Activated T-cell treated with anti-CD3 and anti-CD28 coated beads, Interleukin-2, amount 50 U/mL, for 72 hours (primary cell): Measurements from ENCODE around the gene PKP3. TPM values are rescaled to one million over a fixed set of nuclear protein-coding genes. Genes with fewer than 3 reads are reported as not detected.

ENCODE experiments used
- ATAC-seq, 2 donors: fragments of 150-1000 bp; cut with Tn5 transposase; replicated peaks in 1 of 2; 2 replicates each; pipeline ENCODE4 v1.10.0; 2021; ENCODE audit warnings: moderate library complexity in 2 of 2, mild to moderate bottlenecking in 1 of 2
- DNase-seq, 2 donors: peaks; one replicate each; pipeline ENCODE4 v3.0.0; 2021 to 2022; ENCODE audit warnings: mixed read lengths in 1 of 2
- H3K27ac Mint-ChIP-seq: one replicate; pipeline ENCODE4 v1.8.0; 2022; ENCODE audit warnings: mild to moderate bottlenecking, moderate library complexity, mixed read lengths
- H3K27me3 Mint-ChIP-seq: one replicate; pipeline ENCODE4 v1.8.0; 2022; ENCODE audit warnings: low read depth, mixed read lengths
- H3K36me3 Mint-ChIP-seq, 2 donors: one replicate each; pipeline ENCODE4 v1.8.0; 2022; ENCODE audit warnings: mixed read lengths in 2 of 2, mild to moderate bottlenecking in 1 of 2; ENCODE audit not compliant: insufficient read depth in 2 of 2
- H3K4me1 Mint-ChIP-seq: one replicate; pipeline ENCODE4 v1.8.0; 2022; ENCODE audit warnings: low read depth, mixed read lengths
- H3K4me3 Mint-ChIP-seq, 2 donors: one replicate each; pipeline ENCODE4 v1.8.0; 2022; ENCODE audit warnings: mild to moderate bottlenecking in 2 of 2, mixed read lengths in 2 of 2, moderate library complexity in 2 of 2
- H3K9me3 Mint-ChIP-seq, 2 donors: one replicate each; pipeline ENCODE4 v1.8.0; 2022; ENCODE audit warnings: mixed read lengths in 2 of 2
- total RNA-seq, 2 donors: library from RNA; stranded (reverse); gene quantifications; one replicate each; pipeline ENCODE4 v1.2.3, GENCODE V29; 2022

PKP3 gene
- total RNA-seq, 2 donors from 2014 or later: 0.16 to 1.2 TPM

GRCh38 chr11:441418-442274, 47.6 kb downstream of the PKP3 start, which contains the start of gene ANO9:
Gene ANO9 (minus strand): TSS chr11:442011. CDS start chr11:441926, 85 bp downstream.
- no peaks in the 10 kb centered on the region for H3K36me3 Mint-ChIP-seq
- peak within 1 kb of the TSS; percentile 45 to 70 for H3K4me3 Mint-ChIP-seq
- H3K4me1 Mint-ChIP-seq: peaks cover 16% of the 10 kb centered on the region
- H3K27ac Mint-ChIP-seq: no peak within 1 kb of the TSS
- ATAC-seq (peak; percentile 90 to 97), DNase-seq (peak; percentile 73 to 77)
- no peaks in the 10 kb centered on the region for H3K9me3 Mint-ChIP-seq
- H3K27me3 Mint-ChIP-seq: no peaks in the 10 kb centered on the region

- Mint-ChIP-seq H3K36me3 (no peaks in the 10 kb centered on the region), H3K9me3 (no peaks in the 10 kb centered on the region), H3K27ac (no peak overlapping the region), H3K4me3 (no peak overlapping the region), H3K27me3 (no peaks in the 10 kb centered on the region), H3K4me1 (peaks cover 12% of the 10 kb centered on the region)
- ATAC-seq (no peak), DNase-seq (no peak)
Observed at GRCh38 chr11:442611-443081, 48.6 kb downstream of the PKP3 start.

GRCh38 chr11:443542-444199, 49.7 kb downstream of the PKP3 start:
- Mint-ChIP-seq H3K27ac (no peak overlapping the region), H3K27me3 (no peaks in the 10 kb centered on the region), H3K4me1 (peaks cover 14% of the 10 kb centered on the region), H3K36me3 (no peaks in the 10 kb centered on the region), H3K9me3 (no peaks in the 10 kb centered on the region), H3K4me3 (no peak overlapping the region)
- DNase-seq (no peak), ATAC-seq (no peak)

- ATAC-seq (no peak), DNase-seq (no peak)
- Mint-ChIP-seq H3K4me1 (peaks cover 23% of the 10 kb centered on the region), H3K36me3 (no peaks in the 10 kb centered on the region), H3K9me3 (no peaks in the 10 kb centered on the region), H3K27ac (no peak overlapping the region), H3K4me3 (no peak overlapping the region), H3K27me3 (no peaks in the 10 kb centered on the region)
Observed at GRCh38 chr11:444396-445144, 50.6 kb downstream of the PKP3 start.

GRCh38 chr11:445765-446588, 52.0 kb downstream of the PKP3 start:
- Mint-ChIP-seq H3K27me3 (no peaks in the 10 kb centered on the region), H3K9me3 (no peaks in the 10 kb centered on the region), H3K36me3 (peaks cover 2% of the 10 kb centered on the region in 2 donors), H3K4me3 (no peak overlapping the region), H3K4me1 (peaks cover 21% of the 10 kb centered on the region), H3K27ac (no peak overlapping the region)
- ATAC-seq (no peak), DNase-seq (no peak)

GRCh38 chr11:446891-447290, 52.9 kb downstream of the PKP3 start:
- no peak overlapping the region for H3K4me3 Mint-ChIP-seq
- DNase-seq (no peak), ATAC-seq (no peak)
- H3K27ac Mint-ChIP-seq: no peak overlapping the region
- peaks cover 2 to 3% of the 10 kb centered on the region in 2 donors for H3K36me3 Mint-ChIP-seq
- H3K4me1 Mint-ChIP-seq: peaks cover 26% of the 10 kb centered on the region
- no peaks in the 10 kb centered on the region for H3K9me3 Mint-ChIP-seq
- H3K27me3 Mint-ChIP-seq: no peaks in the 10 kb centered on the region

GRCh38 chr11:447923-448731, 54.1 kb downstream of the PKP3 start:
- peak overlapping the region; percentile 88 for H3K27ac Mint-ChIP-seq
- peak overlapping the region; percentile 90 to 96 for H3K4me3 Mint-ChIP-seq

GRCh38 chr11:449889-450808, 56.1 kb downstream of the PKP3 start, which contains the start of gene PTDSS2:
Gene PTDSS2 (plus strand): TSS chr11:450279. CDS start chr11:450456, 177 bp downstream.
- Mint-ChIP-seq H3K27me3 (no peaks in the 10 kb centered on the region), H3K9me3 (no peaks in the 10 kb centered on the region), H3K36me3 (peaks cover 2 to 3% of the 10 kb centered on the region in 2 donors), H3K4me3 (peak within 1 kb of the TSS; percentile 91 to 96), H3K27ac (peak within 1 kb of the TSS; percentile 77), H3K4me1 (peaks cover 29% of the 10 kb centered on the region)
- DNase-seq: peak; percentile 95 to 97
- ATAC-seq: peak; percentile 85 to 86

More at GRCh38 chr11:447923-448731, 54.1 kb downstream of the PKP3 start:
- Mint-ChIP-seq H3K27me3 (no peaks in the 10 kb centered on the region), H3K36me3 (peaks cover 2 to 3% of the 10 kb centered on the region in 2 donors), H3K9me3 (no peaks in the 10 kb centered on the region), H3K4me1 (peaks cover 29% of the 10 kb centered on the region)
- peak; percentile 97 to 98 for DNase-seq
- peak; percentile 79 to 81 for ATAC-seq

GRCh38 chr11:450809-451451, 56.9 kb downstream of the PKP3 start:
- H3K4me3 Mint-ChIP-seq: peak overlapping the region; percentile 91 to 93
- peaks cover 34% of the 10 kb centered on the region for H3K4me1 Mint-ChIP-seq
- H3K36me3 Mint-ChIP-seq: peaks cover 2 to 3% of the 10 kb centered on the region in 2 donors
- no peaks in the 10 kb centered on the region for H3K9me3 Mint-ChIP-seq
- DNase-seq (peak; percentile 69 to 74), ATAC-seq (peak; percentile 4 to 15)
- H3K27ac Mint-ChIP-seq: peak overlapping the region; percentile 77
- H3K27me3 Mint-ChIP-seq: no peaks in the 10 kb centered on the region

- peaks cover 42% of the 10 kb centered on the region for H3K4me1 Mint-ChIP-seq
- H3K9me3 Mint-ChIP-seq: no peaks in the 10 kb centered on the region
- DNase-seq (no peak), ATAC-seq (no peak)
- H3K27ac Mint-ChIP-seq: no peak overlapping the region
- H3K36me3 Mint-ChIP-seq: peaks cover 3% of the 10 kb centered on the region in 2 donors
- H3K4me3 Mint-ChIP-seq: peak overlapping the region; percentile 91 to 93
- H3K27me3 Mint-ChIP-seq: no peaks in the 10 kb centered on the region
Observed at GRCh38 chr11:451738-452137, 57.7 kb downstream of the PKP3 start.
